NT2/D1 (cell line): ENCODE results near the gene IPO5.
"Not testable (repeated sequence)": the region's sequence is repeated elsewhere in the genome, so short reads cannot be mapped to it uniquely, and the experiment has no call there.

ENCODE experiments used
- DNase-seq: peaks from one replicate; pipeline ENCODE4 v3.0.0-alpha.2; 2011; ENCODE audit warnings: low read depth, low spot score
- H3K27me3 ChIP-seq: 2 replicates; pipeline ENCODE4 v1.6.0; 2011; ENCODE audit warnings: mild to moderate bottlenecking; ENCODE audit not compliant: insufficient read length, insufficient read depth
- H3K36me3 ChIP-seq: 2 replicates; pipeline ENCODE4 v1.6.1; 2011; ENCODE audit warnings: mild to moderate bottlenecking, low read length, mixed read lengths; ENCODE audit not compliant: insufficient read depth, insufficient read length
- H3K4me1 ChIP-seq: 2 replicates; pipeline ENCODE4 v1.5.1; 2011; ENCODE audit not compliant: insufficient read depth, insufficient read length
- H3K4me3 ChIP-seq: 2 replicates; pipeline ENCODE4 v1.5.1; 2011; ENCODE audit warnings: low read depth; ENCODE audit not compliant: insufficient read length
- H3K9ac ChIP-seq: 2 replicates; pipeline ENCODE4 v1.6.0; 2011; ENCODE audit warnings: low read depth; ENCODE audit not compliant: insufficient read length
- H3K9me3 ChIP-seq: 2 replicates; pipeline ENCODE4 v1.5.1; 2011; ENCODE audit warnings: mild to moderate bottlenecking, low read length; ENCODE audit not compliant: insufficient read depth
- SUZ12 ChIP-seq: IDR thresholded peaks from 2 replicates; pipeline ENCODE4 v1.6.1; 2011; ENCODE audit not compliant: insufficient read length, insufficient read depth; ENCODE audit errors: extremely low read depth
- YY1 ChIP-seq: IDR thresholded peaks from 2 replicates; pipeline ENCODE4 v1.6.1; 2011; ENCODE audit not compliant: insufficient read length, insufficient read depth
- ZNF274 ChIP-seq: IDR thresholded peaks from 2 replicates; pipeline ENCODE4 v1.6.1; 2011; ENCODE audit warnings: mild to moderate bottlenecking, low read depth, low read length

Gene IPO5

DNA sequence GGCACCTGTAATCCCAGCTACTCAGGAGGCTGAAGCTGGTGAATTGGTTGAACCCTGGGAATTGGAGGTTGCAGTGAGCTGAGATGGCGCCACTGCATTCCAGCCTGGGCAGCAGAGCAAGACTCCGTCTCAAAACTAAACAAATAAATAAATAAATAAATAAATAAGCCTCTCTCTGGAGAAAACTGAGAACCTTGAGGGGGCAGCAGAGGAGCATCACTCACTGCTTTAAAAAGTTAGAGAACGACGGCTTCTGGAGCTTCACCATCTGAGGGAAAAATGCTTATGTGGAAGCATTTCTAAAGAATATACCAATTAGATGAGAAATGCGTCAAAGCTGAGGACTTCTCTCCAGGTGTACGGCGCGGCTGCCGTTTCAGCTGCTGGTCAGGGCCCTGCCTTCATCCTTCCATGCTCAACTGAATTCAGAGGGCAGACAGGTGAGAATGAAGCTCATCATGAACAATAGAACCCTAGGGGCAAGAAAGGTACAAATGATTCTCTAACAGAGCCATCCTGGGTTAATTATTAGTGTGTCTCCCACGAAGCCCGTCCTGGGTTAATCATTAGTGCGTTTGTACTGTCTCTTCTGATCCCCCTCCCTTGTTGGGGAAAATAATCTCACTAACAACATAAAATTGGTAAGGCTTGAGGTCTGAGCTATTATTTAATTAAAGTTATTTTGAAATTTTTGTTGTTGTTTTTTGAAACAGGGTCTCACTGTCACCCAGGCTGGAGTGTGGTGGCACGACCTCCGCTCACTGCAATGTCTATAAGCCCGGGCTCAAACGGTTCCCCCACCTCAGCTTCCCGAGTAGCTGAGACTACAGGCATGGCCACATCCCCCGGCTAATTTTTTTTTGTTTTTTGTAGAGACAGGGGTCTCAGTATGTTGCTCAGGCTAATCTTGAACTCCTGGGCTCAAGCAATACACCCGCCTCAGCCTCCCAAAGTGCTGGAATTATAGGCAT, 80.1 kb downstream of the IPO5 start:
- Histone ChIP-seq H3K9me3 (no peaks in the 10 kb centered on the region), H3K27me3 (no peaks in the 10 kb centered on the region), H3K4me3 (no peak overlapping the region), H3K4me1 (peaks cover 2% of the 10 kb centered on the region), H3K36me3 (no peaks in the 10 kb centered on the region), H3K9ac (no peak overlapping the region)
- no peak for DNase-seq
- TF ChIP-seq SUZ12: no peak

DNA sequence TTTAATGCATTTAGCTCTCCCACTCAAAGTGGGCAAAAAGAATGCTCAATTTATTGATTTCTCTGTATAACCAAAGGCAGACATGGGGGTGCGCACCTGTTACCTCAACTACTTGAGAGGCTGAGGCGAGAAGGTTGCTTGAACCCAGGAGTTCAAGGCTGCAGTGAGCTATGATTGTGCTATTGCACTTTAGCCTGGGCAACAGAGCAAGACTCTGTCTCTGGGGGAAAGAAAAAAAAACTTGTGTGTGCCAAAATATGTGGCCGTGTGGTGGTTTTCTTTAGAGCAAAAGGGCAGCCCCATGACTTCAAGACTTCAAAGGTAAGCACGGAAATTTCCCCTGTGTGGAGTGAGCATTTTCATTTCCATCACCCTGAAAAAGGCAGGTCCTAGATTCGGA, 81.9 kb downstream of the IPO5 start:
- DNase-seq: no peak
- Histone ChIP-seq H3K4me3 (no peak overlapping the region), H3K9me3 (no peaks in the 10 kb centered on the region), H3K36me3 (no peaks in the 10 kb centered on the region), H3K27me3 (no peaks in the 10 kb centered on the region), H3K4me1 (peaks cover 2% of the 10 kb centered on the region), H3K9ac (no peak overlapping the region)
- no peak for TF ChIP-seq YY1
- no peak for TF ChIP-seq ZNF274
- TF ChIP-seq SUZ12: no peak

DNA sequence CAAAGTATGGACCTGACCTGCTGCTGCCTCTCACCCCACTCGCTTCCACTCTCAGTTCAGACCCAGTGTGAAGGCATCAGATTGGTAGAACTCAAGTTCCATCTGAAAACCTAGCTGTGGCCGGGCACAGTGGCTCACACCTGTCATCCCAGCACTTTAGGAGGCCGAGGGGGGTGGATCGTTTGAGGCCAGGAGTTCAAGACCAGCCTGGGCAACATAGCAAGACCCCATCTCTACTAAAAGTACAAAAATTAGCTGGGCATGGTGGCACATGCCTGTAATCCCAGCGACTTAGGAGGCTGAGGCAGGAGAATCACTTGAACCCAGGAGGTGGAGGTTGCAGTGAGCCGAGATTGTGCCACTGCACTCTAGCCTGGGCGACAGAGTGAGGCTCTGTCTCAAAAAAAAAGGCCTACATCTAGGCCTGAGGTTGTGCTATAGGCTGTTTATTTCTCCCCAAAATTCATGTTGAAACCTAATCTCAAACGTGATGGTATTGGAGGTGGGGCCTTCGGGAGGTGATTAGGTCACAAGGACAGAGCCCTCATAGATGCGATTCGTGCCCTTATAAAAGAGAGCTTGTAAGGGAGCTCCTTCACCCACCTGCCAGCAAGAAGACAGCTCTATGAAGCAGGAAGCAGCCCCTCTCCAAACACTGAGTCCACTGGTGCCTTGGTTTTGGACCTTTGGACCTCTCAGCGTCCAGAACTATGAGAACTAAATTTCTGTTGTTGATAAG, 83.3 kb downstream of the IPO5 start:
- not testable (repeated sequence) for H3K9ac ChIP-seq, DNase-seq, H3K27me3 ChIP-seq, H3K9me3 ChIP-seq, H3K36me3 ChIP-seq, H3K4me3 ChIP-seq, H3K4me1 ChIP-seq

DNA sequence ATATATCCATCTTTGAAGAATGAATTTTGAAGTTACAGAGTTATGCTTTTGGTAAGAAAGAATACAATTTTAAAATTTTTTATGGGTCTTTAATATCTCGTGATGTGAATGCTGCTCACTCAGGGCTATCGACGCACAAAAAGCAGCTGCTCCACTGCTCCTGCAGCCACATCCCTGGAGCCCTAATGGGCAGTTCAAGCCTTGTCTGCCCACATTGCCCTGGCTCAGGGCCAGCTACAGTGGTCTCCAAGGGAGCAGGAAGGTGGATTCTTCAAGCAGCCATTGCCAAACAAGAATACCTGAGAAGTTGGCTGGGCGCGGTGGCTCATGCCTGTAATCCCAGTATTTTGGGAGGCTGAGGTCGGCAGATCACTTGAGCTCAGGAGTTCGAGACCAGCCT, 85.8 kb downstream of the IPO5 start:
- H3K9ac ChIP-seq: no peak overlapping the region
- no peak for TF ChIP-seq YY1
- no peak for TF ChIP-seq SUZ12
- TF ChIP-seq ZNF274: no peak
- H3K9me3 ChIP-seq: no peaks in the 10 kb centered on the region
- no peak overlapping the region for H3K4me3 ChIP-seq
- DNase-seq: no peak
- H3K27me3 ChIP-seq: no peaks in the 10 kb centered on the region
- no peaks in the 10 kb centered on the region for H3K36me3 ChIP-seq
- H3K4me1 ChIP-seq: peaks cover 2% of the 10 kb centered on the region

DNA sequence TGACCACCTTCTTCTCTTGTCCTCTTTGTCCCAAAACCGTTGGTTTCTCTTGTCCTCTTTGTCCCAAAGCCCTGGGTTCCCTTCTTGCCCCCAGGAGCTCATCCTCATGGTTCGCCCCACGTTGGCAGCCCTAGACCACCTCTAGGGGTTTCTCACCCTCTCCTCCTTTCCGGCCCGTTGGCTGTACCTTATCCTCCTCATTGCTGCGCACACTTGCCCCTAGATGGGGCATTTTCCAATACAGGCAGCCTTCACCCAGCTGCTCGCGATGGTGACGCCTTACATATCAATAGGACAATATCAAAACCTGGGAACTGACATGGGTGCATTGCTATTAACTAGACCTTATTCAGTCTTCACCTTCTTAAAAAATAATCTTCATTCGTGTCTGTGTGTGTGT, 86.5 kb downstream of the IPO5 start:
- Histone ChIP-seq H3K9me3 (no peaks in the 10 kb centered on the region), H3K4me1 (peaks cover 2% of the 10 kb centered on the region), H3K4me3 (no peak overlapping the region), H3K36me3 (no peaks in the 10 kb centered on the region), H3K9ac (no peak overlapping the region), H3K27me3 (no peaks in the 10 kb centered on the region)
- TF ChIP-seq SUZ12 (no peak), YY1 (no peak), ZNF274 (no peak)
- no peak for DNase-seq

DNA sequence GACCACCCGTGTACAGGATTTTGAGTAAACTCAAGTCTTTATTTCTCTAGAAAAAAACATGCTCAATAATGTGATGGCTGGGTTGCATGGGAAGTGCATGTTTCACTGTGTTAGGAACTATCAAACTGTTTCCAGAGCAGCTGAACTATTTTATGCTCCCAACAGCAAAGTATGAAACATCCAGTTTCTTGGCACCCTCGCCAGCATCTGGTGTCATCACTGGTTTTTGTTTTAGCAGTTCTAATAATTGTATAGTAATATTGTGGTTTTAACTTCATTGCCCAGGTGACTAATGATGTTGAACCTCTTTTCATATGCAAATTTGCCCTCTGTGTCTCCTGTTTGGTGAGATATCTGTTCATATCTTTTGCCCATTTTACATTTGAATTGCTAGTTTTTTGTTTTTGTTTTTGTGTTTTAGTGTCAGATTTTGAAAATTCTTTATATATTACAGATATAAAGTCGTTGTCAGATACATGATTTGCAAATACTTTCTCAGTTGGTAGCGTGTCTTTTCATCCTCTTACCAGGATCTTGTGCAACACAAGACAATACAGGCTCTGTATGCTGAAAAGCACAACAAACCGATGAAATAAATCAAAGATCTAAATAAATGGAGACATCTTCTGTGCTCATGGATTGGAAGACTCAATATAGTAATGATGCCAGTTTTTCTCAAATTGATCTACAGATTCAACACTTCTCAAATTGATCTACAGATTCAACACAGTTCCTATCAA, 87.8 kb downstream of the IPO5 start:
- H3K4me3 ChIP-seq: no peak overlapping the region
- no peaks in the 10 kb centered on the region for H3K9me3 ChIP-seq
- no peak for TF ChIP-seq ZNF274
- TF ChIP-seq SUZ12: no peak
- TF ChIP-seq YY1: no peak
- H3K9ac ChIP-seq: no peak overlapping the region
- no peaks in the 10 kb centered on the region for H3K27me3 ChIP-seq
- H3K4me1 ChIP-seq: peaks cover 2% of the 10 kb centered on the region
- DNase-seq: no peak
- H3K36me3 ChIP-seq: no peaks in the 10 kb centered on the region

DNA sequence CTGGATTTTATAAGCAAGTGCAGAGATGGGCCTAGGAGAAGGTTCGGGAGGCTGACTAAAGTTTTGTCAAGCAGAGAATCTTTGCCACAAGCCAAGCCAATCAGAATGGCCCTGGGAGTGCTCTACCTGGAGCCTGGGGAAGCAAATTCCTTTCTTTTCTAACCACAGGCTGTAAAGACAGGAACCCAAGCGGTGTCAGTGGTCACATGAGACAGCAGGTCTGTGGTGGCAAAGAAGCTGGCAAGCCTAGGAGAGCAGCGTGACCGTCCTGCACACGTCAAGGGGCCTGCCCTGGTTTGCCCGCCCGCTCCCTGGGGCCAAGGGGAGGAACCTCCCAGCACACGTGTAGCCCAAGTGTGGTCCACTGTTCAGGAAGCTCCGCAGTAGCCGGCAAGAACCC, 90.8 kb downstream of the IPO5 start:
- Histone ChIP-seq H3K9ac (no peak overlapping the region), H3K27me3 (no peaks in the 10 kb centered on the region), H3K9me3 (no peaks in the 10 kb centered on the region), H3K4me3 (no peak overlapping the region), H3K4me1 (peaks cover 2% of the 10 kb centered on the region), H3K36me3 (no peaks in the 10 kb centered on the region)
- DNase-seq: no peak
- TF ChIP-seq YY1: no peak
- no peak for TF ChIP-seq ZNF274
- TF ChIP-seq SUZ12: no peak

DNA sequence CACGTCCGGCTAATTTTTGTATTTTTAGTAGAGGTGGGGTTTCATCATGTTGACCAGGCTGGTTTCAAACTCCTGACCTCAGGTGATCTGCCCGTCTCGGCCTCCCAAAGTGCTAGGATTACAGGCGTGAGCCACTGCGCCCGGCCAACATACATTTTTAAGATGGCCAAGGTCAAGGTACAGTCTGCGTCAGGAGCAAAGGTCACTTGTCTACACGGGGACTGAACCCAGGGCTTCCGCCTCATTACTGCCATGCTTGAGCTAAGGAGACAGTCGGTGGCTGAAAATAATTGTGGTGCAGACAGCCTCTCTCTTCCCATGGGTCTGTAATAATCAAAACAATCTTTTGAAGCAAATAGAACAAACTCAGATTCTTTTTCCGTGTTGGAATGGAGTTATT, 94.3 kb downstream of the IPO5 start:
- not testable (repeated sequence) for H3K36me3 ChIP-seq

More for the DNA sequence above, 94.3 kb downstream of the IPO5 start:
- H3K27me3 ChIP-seq, H3K4me1 ChIP-seq, DNase-seq, H3K9ac ChIP-seq, H3K9me3 ChIP-seq, H3K4me3 ChIP-seq: not testable (repeated sequence)
